Parathyroid adenoma (tissue), 2 donors: ENCODE data around the gene SIL1.

ENCODE experiments used
- H2AFZ ChIP-seq: fragments of 300-600 bp; sonication (generic); one replicate; pipeline ENCODE4 v1.7.0; 2017; ENCODE audit warnings: antibody characterized with exemption, mild to moderate bottlenecking
- H3K27ac ChIP-seq: fragments of 300-600 bp; sonication (generic); one replicate; pipeline ENCODE4 v1.7.0; 2017
- H3K27me3 ChIP-seq: fragments of 300-600 bp; sonication (generic); one replicate; pipeline ENCODE4 v1.7.0; 2017; ENCODE audit warnings: low read length; ENCODE audit not compliant: control insufficient read depth, insufficient read depth
- H3K36me3 ChIP-seq: fragments of 300-600 bp; sonication (generic); one replicate; pipeline ENCODE4 v1.7.0; 2017; ENCODE audit warnings: low read length; ENCODE audit not compliant: control insufficient read depth, insufficient read depth
- H3K4me1 ChIP-seq: fragments of 300-600 bp; sonication (generic); one replicate; pipeline ENCODE4 v1.7.0; 2017; ENCODE audit warnings: control low read depth
- H3K4me2 ChIP-seq: fragments of 300-600 bp; sonication (generic); one replicate; pipeline ENCODE4 v1.7.0; 2017; ENCODE audit warnings: low read length
- H3K4me3 ChIP-seq: fragments of 300-600 bp; sonication (generic); one replicate; pipeline ENCODE4 v1.7.0; 2017; ENCODE audit warnings: low read depth, low read length
- H3K79me2 ChIP-seq: fragments of 300-600 bp; sonication (generic); one replicate; pipeline ENCODE4 v1.7.0; 2017; ENCODE audit warnings: control low read depth
- H3K9ac ChIP-seq: fragments of 300-600 bp; sonication (generic); one replicate; pipeline ENCODE4 v1.7.0; 2017; ENCODE audit warnings: mild to moderate bottlenecking
- H3K9me3 ChIP-seq: fragments of 300-600 bp; sonication (generic); one replicate; pipeline ENCODE4 v1.7.0; 2017; ENCODE audit warnings: low read length; ENCODE audit not compliant: control insufficient read depth
- CTCF ChIP-seq: fragments of 300-600 bp; sonication (generic); IDR thresholded peaks from one replicate; pipeline ENCODE4 v1.7.0; 2017; ENCODE audit warnings: antibody characterized with exemption, mild to moderate bottlenecking
- donor health status: primary hyperparathyroidism.

SIL1 gene

DNA sequence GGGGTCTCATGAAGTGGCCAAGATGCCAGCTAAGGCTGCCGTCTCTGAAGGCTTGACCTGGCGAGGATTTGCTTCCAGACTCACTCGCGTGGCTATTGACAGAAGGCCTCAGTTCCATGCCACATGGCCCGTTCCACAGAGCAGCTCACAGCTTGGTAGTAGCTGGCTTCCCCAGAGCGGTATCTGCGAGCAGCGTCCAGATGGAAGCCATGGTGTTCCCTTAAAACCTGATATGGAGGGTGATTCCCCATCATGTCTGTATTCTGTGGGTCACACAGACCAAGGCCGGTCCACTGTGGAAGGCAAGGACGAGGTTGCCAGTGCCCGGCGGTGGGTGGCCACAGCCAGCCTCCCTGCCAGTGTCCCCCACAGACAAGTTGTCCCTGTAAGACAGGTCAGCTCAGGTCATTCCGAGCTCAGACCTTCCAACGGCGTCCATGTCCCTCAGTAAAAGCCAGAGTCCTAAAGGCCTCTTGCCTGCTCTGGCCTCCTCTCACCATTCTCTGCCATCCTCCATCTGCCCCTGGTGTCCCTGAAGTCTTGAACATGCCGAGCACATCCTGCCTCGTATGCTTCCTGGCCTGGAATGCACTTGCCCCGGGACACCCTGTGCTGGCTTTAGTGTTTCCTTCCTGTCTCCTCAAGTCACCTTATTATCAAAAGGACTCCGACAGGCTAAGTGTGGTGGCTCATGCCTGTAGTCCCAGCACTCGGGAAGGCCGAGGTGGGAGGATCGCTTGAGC is 261.8 kb downstream of the SIL1 start:
- Histone ChIP-seq H3K9me3 (no peaks in the 10 kb centered on the region), H3K4me3 (no peak overlapping the region), H3K4me1 (no peaks in the 10 kb centered on the region), H3K79me2 (no peaks in the 10 kb centered on the region), H3K9ac (no peak overlapping the region), H3K36me3 (no peaks in the 10 kb centered on the region), H3K4me2 (no peak overlapping the region), H2AFZ (no peak overlapping the region), H3K27ac (no peak overlapping the region), H3K27me3 (no peaks in the 10 kb centered on the region)
- no peak for TF ChIP-seq CTCF

- no peak overlapping the region for H3K4me2 ChIP-seq
- no peak overlapping the region for H3K27ac ChIP-seq
- H3K79me2 ChIP-seq, result no peaks in the 10 kb centered on the region
- H3K27me3 ChIP-seq, result no peaks in the 10 kb centered on the region
- no peak for TF ChIP-seq CTCF
- no peak overlapping the region for H3K4me3 ChIP-seq
- no peak overlapping the region for H2AFZ ChIP-seq
- H3K9me3 ChIP-seq, result no peaks in the 10 kb centered on the region
- H3K36me3 ChIP-seq, result no peaks in the 10 kb centered on the region
- H3K9ac ChIP-seq, result no peak overlapping the region
- no peaks in the 10 kb centered on the region for H3K4me1 ChIP-seq
Measured at GRCh38 chr5:138935466-138935865, 262.7 kb downstream of the SIL1 start.

DNA sequence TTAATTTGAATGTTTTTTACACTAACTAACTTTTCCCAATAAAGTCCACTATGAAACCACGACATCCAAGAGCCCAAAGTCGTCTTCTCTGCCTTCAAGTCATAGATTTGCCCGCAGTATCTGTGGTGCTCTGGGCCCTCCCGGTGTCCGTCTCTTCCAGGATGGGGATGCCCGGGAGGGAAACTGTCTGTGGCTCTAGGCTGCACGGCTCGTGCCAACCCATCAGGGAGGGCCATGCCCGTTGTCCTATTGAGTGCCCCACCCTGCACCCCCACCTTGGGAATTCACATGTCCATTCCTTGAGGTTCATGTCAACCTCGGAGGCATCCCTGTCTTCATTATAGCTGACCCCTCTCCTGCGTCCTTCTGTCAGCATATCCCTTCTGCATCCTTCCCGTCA is 263.2 kb downstream of the SIL1 start:
- H3K79me2 ChIP-seq, result no peaks in the 10 kb centered on the region
- no peaks in the 10 kb centered on the region for H3K27me3 ChIP-seq
- no peak for TF ChIP-seq CTCF
- no peak overlapping the region for H3K9ac ChIP-seq
- no peaks in the 10 kb centered on the region for H3K4me1 ChIP-seq
- no peak overlapping the region for H3K4me2 ChIP-seq
- H3K9me3 ChIP-seq, result no peaks in the 10 kb centered on the region
- H2AFZ ChIP-seq, result no peak overlapping the region
- H3K36me3 ChIP-seq, result no peaks in the 10 kb centered on the region
- H3K27ac ChIP-seq, result no peak overlapping the region
- H3K4me3 ChIP-seq, result no peak overlapping the region

- Histone ChIP-seq H3K27me3 (no peaks in the 10 kb centered on the region), H3K79me2 (no peaks in the 10 kb centered on the region), H3K4me1 (no peaks in the 10 kb centered on the region), H3K27ac (no peak overlapping the region), H2AFZ (no peak overlapping the region), H3K4me3 (no peak overlapping the region), H3K9me3 (no peaks in the 10 kb centered on the region), H3K36me3 (no peaks in the 10 kb centered on the region), H3K9ac (no peak overlapping the region), H3K4me2 (no peak overlapping the region)
- no peak for TF ChIP-seq CTCF
Measured at GRCh38 chr5:138933522-138934290, 264.5 kb downstream of the SIL1 start.
